Stimulated activated naive CD4-positive, alpha-beta T cell treated with Interleukin-2 at 50 U/mL for 16 hours (primary cell): ENCODE measurements around the gene GSTM4.
"Not testable (repeated sequence)": the region's sequence is repeated elsewhere in the genome, so short reads cannot be mapped to it uniquely, and the experiment has no call there.

Experiments
- DNase-seq: peaks from one replicate; lab custom pipeline; 2025; lab: John Stamatoyannopoulos, UW

Gene GSTM4

GRCh38 chr1:109639063-109639840 lies 16.6 kb upstream of the GSTM4 start:
- DNase-seq: no peak

DNA sequence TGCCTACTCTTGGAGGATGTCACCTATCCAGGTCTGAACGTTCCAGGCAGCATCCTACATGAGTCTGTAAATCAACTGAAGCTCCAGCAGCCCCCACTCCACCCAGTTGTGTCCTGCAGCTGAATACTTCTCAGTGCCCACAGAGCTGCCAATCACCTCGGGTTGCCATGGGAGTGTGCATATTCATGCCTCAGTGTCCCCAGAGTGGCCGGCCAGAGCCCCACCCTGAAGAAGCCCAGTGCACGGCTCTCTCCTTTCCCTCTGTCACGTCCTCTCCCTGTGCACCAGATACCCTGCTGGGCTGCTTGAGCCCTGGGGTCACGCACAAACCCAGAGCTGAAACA lies 16.1 kb upstream of the GSTM4 start:
- no peak for DNase-seq

GRCh38 chr1:109640285-109640865 lies 15.5 kb upstream of the GSTM4 start:
- DNase-seq: peak; percentile 87

- no peak for DNase-seq
These were observed 14.7 kb upstream of the GSTM4 start for GRCh38 chr1:109641078-109641740.

- no peak for DNase-seq
These were observed 14.0 kb upstream of the GSTM4 start for GRCh38 chr1:109641861-109642260.

DNA sequence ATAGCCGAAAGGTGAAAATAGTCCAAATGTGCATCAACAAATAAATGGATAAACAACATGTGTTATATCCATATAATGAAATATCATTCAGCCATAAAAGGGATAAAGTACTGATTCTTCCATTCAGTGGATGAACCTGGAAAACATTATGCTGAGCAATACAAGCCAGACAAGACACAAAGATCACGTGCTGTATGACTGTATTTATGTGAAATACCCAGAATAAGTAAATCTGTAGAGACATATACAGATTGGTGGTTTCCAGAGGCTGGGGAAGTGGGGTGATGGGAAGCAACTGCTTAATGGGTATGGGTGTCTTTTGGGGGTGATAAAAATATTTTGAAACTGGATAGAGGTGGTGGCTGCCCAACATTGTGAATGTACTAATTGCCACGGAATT lies 13.3 kb upstream of the GSTM4 start:
- no peak for DNase-seq

- DNase-seq: peak; percentile 80
These were observed 12.3 kb upstream of the GSTM4 start for GRCh38 chr1:109643385-109644230.

DNA sequence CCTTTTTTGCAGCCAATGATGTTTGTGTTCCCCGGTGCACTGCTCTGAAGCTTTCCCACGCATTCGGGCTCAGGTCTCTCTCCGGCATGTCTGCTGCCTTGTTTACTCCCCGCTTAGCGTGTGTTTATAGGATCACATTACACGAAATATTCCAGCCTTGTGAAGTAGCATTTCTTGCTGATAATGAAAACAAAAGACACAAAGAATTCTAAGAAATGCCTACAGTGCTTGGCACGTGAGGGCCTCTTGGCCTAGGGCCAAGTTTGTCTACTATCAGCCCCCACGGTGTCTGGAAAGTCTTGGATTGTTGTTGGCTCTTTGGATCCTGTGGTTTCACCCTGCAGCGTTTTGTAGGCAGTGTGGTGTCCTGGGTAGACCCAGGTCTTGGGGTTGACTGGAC lies 11.2 kb upstream of the GSTM4 start:
- DNase-seq: no peak

DNA sequence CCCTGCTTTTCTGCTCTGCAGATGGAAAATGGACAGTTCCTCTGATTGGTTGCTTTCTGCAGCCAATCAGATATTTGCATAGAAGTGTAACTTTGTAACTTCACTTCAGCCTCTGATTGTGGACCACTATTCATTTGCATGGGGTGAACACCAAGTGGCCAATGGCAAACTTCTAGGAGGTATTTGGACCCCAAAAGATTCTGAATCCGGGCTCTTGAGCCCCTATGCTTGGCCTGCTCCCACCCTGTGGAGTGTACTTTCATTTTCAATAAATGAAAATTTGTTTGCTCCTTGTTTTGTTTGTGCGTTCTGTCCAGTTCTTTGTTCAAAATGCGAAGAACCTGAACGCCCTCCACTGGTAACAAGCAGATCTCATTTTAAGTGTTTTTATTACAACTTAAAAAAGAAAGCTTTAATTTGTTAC lies 6.4 kb upstream of the GSTM4 start:
- no peak for DNase-seq

- no peak for DNase-seq
These were observed 5.3 kb upstream of the GSTM4 start for GRCh38 chr1:109650609-109651008.

DNA sequence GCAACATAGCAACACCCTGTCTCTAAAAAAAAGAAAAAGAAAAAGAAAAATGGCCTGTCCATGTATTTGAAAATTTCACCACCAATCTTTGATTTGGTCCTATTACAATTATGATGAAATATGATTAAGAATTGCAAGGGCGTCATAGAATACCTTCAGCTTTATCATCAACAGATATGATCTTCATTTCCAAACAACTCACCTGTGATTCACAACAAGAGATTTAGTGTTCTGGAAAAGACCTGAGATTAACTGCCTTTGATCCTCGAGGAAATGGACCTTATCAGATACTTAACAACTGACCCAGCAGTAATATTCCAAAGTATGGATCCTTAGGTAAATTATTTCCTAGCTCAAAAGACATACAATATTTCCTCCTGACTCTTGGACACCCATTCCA lies 3.5 kb upstream of the GSTM4 start:
- no peak for DNase-seq

DNA sequence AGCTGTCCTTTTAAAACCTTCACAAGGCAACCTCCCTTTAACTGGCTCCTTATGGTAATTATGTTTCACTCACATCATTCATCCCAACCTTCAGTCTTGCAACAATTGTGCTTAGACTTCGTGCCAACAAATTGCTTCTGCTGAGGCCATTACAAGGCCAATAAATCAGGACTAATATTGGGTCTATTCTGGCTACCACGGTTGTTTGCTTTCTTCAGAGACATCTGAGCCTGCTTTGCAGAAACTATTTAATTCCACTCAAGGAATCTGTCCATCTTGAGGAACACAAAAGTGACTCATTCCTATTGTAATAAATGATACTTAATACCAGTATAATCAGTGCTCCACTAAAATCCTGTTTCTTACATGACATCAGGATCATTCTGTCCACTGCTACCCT lies 2.6 kb upstream of the GSTM4 start:
- DNase-seq: no peak

DNA sequence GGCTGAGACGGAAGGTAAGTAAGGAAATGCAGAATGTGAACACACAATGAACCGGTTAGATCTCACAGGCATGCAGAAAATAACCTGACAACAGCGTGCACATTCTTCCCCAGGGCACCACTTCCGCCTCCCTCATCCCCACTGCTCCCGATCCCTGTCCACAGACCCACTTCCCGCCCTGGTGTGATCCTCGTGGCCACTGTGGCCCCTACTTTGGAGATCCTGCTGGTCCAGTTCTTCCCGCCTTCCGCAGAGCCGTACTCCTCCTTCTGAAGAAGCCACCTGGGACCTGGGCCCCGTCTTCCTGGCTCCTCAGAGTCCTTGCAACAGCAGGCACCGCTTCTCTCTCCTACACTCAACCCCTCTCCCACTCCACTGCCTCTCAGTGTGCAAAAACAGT lies 1.4 kb upstream of the GSTM4 start:
- DNase-seq: no peak

GRCh38 chr1:109657395-109657794 lies 1.5 kb downstream of the GSTM4 start:
- DNase-seq: no peak

DNA sequence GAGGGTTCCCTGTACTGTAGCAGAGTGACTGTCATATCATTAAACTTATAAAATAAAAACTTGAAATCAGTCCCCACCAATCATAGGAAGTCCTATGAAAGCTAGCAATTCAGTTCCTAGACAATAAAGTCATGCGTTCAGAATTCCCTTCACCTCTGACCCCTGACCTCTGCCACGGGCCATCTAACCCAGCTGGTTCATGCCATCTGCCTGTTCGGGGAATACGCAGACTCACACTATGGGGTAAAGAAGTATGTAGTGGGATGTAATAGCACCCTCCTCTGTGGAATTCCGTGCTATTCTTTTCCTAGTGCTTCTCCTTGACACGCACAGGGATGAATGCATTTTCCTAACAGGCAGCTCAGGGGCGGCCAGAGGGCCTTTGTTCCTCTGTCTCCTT lies 2.1 kb downstream of the GSTM4 start:
- DNase-seq: no peak

GRCh38 chr1:109658533-109659042 lies 2.7 kb downstream of the GSTM4 start:
- DNase-seq: no peak

DNA sequence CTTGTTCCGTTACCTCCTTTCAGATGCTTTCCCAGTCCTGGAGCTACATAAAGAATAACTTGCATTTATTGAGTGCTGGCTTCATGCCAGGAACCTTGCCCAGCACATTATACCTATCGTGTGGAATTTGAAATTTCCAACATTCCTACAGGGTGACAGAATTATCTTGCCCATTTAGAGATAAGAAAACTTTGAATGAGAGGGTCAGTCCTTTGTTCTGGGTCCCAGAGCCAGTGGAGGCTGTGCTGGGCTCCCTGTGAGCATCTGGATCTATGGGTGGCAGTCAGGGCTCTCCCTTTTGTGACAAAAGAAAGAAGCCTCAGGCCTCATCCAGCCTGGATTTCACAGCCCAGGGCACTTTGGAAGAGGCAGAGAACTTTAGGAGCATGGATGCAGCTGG lies 3.2 kb downstream of the GSTM4 start:
- no peak for DNase-seq

- DNase-seq: no peak
These were observed 4.2 kb downstream of the GSTM4 start for GRCh38 chr1:109659997-109660690.

GRCh38 chr1:109660691-109661026 lies 4.8 kb downstream of the GSTM4 start:
- not testable (repeated sequence) for DNase-seq

DNA sequence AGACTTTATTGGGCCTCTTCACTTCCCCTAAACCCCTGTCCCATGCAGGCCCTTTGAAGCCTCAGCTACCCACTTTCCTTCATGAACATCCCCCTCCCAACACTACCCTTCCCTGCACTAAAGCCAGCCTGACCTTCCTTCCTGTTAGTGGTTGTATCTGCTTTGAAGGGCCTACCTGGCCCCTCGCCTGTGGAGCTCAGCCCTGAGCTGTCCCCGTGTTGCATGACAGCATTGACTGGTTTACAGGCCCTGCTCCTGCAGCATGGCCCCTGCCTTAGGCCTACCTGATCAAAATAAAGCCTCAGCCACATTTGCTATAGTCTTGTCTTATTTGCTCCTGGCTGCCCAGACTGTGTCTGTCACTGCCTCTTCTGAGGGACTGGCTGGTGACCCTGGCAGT lies 5.5 kb downstream of the GSTM4 start:
- DNase-seq: no peak

- DNase-seq: no peak
These were observed 8.8 kb downstream of the GSTM4 start for GRCh38 chr1:109664671-109665070.
